ENCODE data around the gene NPDC1. TPM values are rescaled to one million over a fixed set of nuclear protein-coding genes. Genes with fewer than 3 reads are reported as not detected.

Gene NPDC1
- total and polyA plus RNA-seq, 2 of the 8 experiments (the other 6 are each of a cell fraction or from before 2014, with no cell fraction given), result 26.2 to 44.1 TPM

- Histone ChIP-seq H3K4me3 (ENCODE audit: extremely low read depth in 1 of 4, insufficient read depth in 2 of 4, low read depth in 3 of 4, low read length in 4 of 4) (peak overlapping the region; percentile 38 to 62 (median 56)), H3K27me3 (replicated peaks in 1 of 4; ENCODE audit: control insufficient read depth in 3 of 4, extremely low read depth in 1 of 4, insufficient read depth in 3 of 4, low read length in 3 of 4) (peaks cover 17 to 47% (median 34%) of the 10 kb centered on the region in 4 experiments), H4K5ac (ENCODE audit: insufficient read length, low read depth, low read length) (no peak overlapping the region), H3K56ac (replicated peaks; ENCODE audit: insufficient read length, low read depth, low read length) (no peak overlapping the region), H3K18ac (ENCODE audit: extremely low read depth, low read length) (no peak overlapping the region; the same call in 1 of the 2 replicates), H3K27ac (ENCODE audit: low read depth, low read length) (no peak overlapping the region), H3K79me1 (ENCODE audit: low read depth, low read length) (peaks cover 9% of the 10 kb centered on the region), H3K9ac (replicated peaks in 1 of 4; ENCODE audit: extremely low read depth in 1 of 4, low read depth in 3 of 4, low read length in 3 of 4) (peak overlapping the region in 1 of 4 experiments; percentile 71; a peak in 4 of 7 replicates), H3K79me2 (ENCODE audit: control insufficient read depth in 1 of 2, insufficient read depth in 2 of 2, low read length in 2 of 2) (peaks cover 0 to 4% of the 10 kb centered on the region in 2 experiments; a peak in 1 of 4 replicates), H2AK5ac (ENCODE audit: low read depth, low read length) (no peak overlapping the region), H3K23me2 (ENCODE audit: low read depth, low read length) (peaks cover 12% of the 10 kb centered on the region; the same call in 1 of the 2 replicates), H3K23ac (ENCODE audit: insufficient read length) (no peak overlapping the region), H4K8ac (ENCODE audit: extremely low read depth, insufficient read depth, low read length) (peak overlapping the region; percentile 79; the same call in 1 of the 2 replicates), H3K36me3 (ENCODE audit: control insufficient read depth in 2 of 4, insufficient read depth in 4 of 4, low read length in 3 of 4) (no peaks in the 10 kb centered on the region), H3K4me2 (ENCODE audit: insufficient read depth in 1 of 2, low read depth in 2 of 2, low read length in 2 of 2) (peak overlapping the region; percentile 34 to 99), H3K14ac (ENCODE audit: insufficient read length) (no peak overlapping the region), H4K20me1 (replicated peaks in 1 of 2; ENCODE audit: control insufficient read depth in 1 of 2, insufficient read depth in 2 of 2, low read length in 2 of 2) (peaks cover 8 to 26% of the 10 kb centered on the region in 2 experiments), H2AFZ (ENCODE audit: low read length) (no peak overlapping the region), H3K4me1 (replicated peaks in 1 of 4; ENCODE audit: control insufficient read depth in 3 of 4, insufficient read depth in 4 of 4, low read length in 3 of 4) (peaks cover 3 to 14% (median 8%) of the 10 kb centered on the region in 4 experiments; a peak in 6 of 7 replicates), H2BK20ac (ENCODE audit: low read length) (no peak overlapping the region), H4K91ac (replicated peaks; ENCODE audit: insufficient read length, low read length) (no peak overlapping the region), H2BK15ac (ENCODE audit: low read length) (no peak overlapping the region), H2BK5ac (ENCODE audit: low read depth, low read length) (no peak overlapping the region), H2BK12ac (ENCODE audit: low read depth, low read length) (0 out of 2 replicates have a peak overlapping the region, but pooled peaks have one; percentile 17), H3K4ac (replicated peaks; ENCODE audit: insufficient read length, low read depth, low read length) (no peak overlapping the region), H3K9me3 (ENCODE audit: insufficient read depth in 2 of 2, low read depth in 1 of 2, low read length in 1 of 2) (no peaks in the 10 kb centered on the region), H2BK120ac (replicated peaks; ENCODE audit: low read depth, low read length) (no peak overlapping the region)
- CTCF ChIA-PET (ENCODE audit: partially characterized antibody), result interaction anchor here (0.8 to 7.6 kb wide), 19 partner anchors 9 to 203 kb away, joined by 3 to 291 read pairs (median 5); partner anchors contain the start of genes AJM1, FUT7, GRIN1 and RNF224
- peak in 1 of 2 experiments; percentile 75 for DNase-seq (ENCODE audit: low read depth in 1 of 2, low spot score in 2 of 2)
- 7% methylated on average over 54 of the region's 96 CpGs; no CpG with 5 or more reads in 1 of the 2 experiments for WGBS, 2 experiments (ENCODE audit: extremely low coverage in 1 of 2, insufficient coverage in 1 of 2, insufficient read length in 1 of 2, insufficient replicate concordance in 2 of 2, low coverage in 1 of 2, low lambda C conversion rate in 2 of 2, missing lambda C conversion rate in 1 of 2)
- FAIRE-seq, result no peak
- POLR2A ChIA-PET (ENCODE audit: partially characterized antibody), result interaction anchor here (1.0 to 2.4 kb wide), 4 partner anchors 14 to 199 kb away, joined by 3 to 5 read pairs (median 4); partner anchors contain the start of genes FUT7 and TUBB4B
- TF ChIP-seq MAFK (IDR thresholded peaks at IDR 0.05; ENCODE audit: low read depth, low read length), result no peak
- no peak for TF ChIP-seq POU5F1 (IDR thresholded peaks at IDR 0.05; ENCODE audit: low read depth, low read length)
- no peak for TF ChIP-seq KDM4A (IDR thresholded peaks at IDR 0.05; ENCODE audit: low read depth, low read length, severe bottlenecking)
- no peak for TF ChIP-seq SIX5 (IDR thresholded peaks at IDR 0.05; ENCODE audit: low read depth, low read length)
- no peak for TF ChIP-seq RNF2 (IDR thresholded peaks at IDR 0.05; ENCODE audit: borderline replicate concordance, low read depth, low read length, missing control alignments, poor library complexity, severe bottlenecking)
- no peak for TF ChIP-seq SIRT6 (IDR thresholded peaks at IDR 0.05; ENCODE audit: low read length)
- no peak for TF ChIP-seq BACH1 (IDR thresholded peaks at IDR 0.05; ENCODE audit: low read length)
- TF ChIP-seq HDAC2 (IDR thresholded peaks at IDR 0.05; ENCODE audit: borderline replicate concordance in 1 of 2, low read depth in 2 of 2, low read length in 2 of 2), result no peak
- TF ChIP-seq GABPA (IDR thresholded peaks at IDR 0.05; ENCODE audit: borderline replicate concordance, insufficient read depth, low read length), result 0 out of 2 replicates have a peak, but pooled peaks have one; percentile 18
- TF ChIP-seq CBX5 (IDR thresholded peaks at IDR 0.05; ENCODE audit: low read depth, low read length), result no peak
- TF ChIP-seq POLR2AphosphoS5 (IDR thresholded peaks at IDR 0.05; ENCODE audit: low read depth, low read length), result no peak
These were observed 486 bp downstream of the NPDC1 start for GRCh38 chr9:137045294-137046087.
